GM21526 (cell line): ENCODE measurements around the gene CLPX.
"Not testable (repeated sequence)": the region's sequence is repeated elsewhere in the genome, so short reads cannot be mapped to it uniquely, and the experiment has no call there.

Experiments
- ATAC-seq: cut with Tn5 transposase; IDR thresholded peaks from one replicate; pipeline ENCODE4 v1.9.1; 2021; ENCODE audit warnings: moderate library complexity; ENCODE audit not compliant: unreplicated experiment, low FRiP score

The CLPX gene

DNA sequence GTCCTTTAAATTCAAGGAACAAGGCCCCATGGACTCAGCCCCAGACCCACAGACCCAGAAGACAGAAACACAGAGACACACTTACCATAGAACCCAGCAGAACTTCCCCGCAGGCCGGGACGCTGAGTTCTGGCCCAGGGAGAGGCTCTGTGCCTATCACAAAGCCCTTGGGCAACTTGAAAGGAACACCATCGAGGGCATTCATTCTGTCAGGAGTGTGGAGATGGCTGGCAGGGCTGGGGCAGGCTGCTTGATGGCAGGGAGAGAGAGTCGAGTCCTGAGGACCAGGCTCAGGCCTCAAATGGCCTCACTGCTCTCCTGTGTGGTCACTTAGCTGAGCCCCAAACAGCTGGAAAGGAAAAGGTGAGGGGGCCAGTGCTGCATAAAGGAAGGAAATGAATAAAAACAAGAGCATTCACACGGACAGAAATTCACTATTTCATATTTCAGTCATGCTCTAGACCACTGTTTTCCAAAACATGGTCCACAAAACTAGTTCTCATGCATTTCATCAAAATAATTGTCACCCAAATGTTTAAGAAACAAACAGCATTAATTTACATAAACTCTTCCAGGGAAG is 79.0 kb downstream of the CLPX start:
- ATAC-seq = no peak

- no peak for ATAC-seq
These were observed 80.1 kb downstream of the CLPX start for GRCh38 chr15:65105038-65105437.

DNA sequence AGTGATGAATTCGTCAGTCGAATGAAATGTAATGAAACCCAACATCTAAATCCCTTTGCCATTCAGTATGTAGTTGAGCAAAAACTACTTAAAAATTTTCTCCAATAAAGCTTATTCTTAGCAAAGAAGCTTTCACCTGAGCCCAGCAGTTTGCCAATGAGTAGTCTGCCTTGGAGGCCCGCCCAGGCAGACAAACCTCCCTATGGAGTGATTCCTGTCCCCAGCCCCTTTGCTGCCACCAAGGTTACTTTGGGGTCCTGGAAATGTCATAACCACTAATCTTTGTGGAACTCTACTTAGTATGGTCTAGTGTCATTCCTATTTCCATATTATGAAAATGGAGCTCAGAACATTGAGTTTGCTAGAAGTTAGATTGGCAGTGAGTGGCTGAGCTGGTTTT is 82.2 kb downstream of the CLPX start:
- ATAC-seq = no peak

DNA sequence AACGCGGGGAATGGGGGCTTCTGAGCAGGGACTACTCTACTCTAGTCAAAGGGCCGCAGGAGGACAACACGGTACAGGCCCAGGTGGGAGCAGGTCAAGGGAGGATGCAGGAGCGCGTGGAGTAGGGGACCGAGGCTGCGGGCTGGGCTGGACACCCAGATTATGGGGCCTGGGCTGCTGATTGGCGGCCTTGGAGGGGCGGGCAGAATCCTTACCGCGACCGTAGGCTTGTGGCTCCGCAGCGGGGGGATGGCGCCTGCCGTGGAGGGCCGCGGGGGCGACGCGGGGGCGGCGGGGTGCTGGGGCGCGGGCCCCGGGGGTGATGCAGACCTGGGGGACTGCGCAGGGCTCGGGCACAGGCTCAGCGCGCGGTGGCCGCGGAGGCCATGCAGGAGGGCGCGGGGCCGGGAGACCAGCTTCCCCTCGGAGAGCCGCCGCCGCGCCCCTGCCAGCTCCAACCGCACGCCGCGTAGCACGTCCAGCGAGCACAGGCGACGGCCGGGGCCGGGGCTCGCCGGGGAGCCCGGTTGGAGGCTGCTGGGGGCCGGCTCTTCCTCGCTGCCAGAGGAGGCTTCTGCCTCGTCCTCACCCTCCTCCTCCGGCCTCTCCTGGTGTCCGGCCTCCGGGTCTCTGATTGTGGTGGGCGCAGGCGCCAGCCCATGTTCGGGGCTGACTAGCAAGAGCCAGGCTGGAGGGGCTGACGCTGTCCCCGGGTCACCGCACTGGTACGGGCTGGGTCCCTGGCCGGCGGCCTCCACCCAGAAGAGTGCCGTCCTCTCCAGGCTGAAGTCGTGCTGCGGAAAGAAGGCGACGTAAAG is 83.0 kb downstream of the CLPX start:
- no peak for ATAC-seq

DNA sequence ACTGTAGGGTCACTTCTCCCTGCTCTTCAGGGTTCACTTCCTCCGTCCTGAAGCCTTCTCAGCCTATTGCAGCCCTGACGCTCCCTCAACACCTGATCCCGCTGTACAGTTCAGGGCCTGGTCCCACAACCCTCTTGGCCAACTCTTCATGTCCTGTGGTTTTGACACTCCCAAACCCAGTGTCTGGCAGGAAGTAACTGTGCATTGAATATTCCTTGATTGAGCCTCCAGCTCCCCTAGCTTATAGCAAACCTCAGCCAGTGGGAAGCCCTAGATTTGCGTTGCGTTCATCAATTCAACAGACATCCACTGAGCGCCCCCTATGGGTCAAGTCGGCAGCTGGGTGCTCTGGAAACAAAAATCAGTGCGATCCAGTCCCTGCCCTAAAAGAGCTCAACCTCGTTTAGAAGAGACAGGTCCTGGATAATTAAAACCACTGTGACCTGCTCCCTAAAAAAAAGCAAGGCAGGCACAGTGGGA is 83.7 kb downstream of the CLPX start:
- ATAC-seq = no peak

- ATAC-seq = no peak
These were observed 84.7 kb downstream of the CLPX start for GRCh38 chr15:65100442-65100841.

DNA sequence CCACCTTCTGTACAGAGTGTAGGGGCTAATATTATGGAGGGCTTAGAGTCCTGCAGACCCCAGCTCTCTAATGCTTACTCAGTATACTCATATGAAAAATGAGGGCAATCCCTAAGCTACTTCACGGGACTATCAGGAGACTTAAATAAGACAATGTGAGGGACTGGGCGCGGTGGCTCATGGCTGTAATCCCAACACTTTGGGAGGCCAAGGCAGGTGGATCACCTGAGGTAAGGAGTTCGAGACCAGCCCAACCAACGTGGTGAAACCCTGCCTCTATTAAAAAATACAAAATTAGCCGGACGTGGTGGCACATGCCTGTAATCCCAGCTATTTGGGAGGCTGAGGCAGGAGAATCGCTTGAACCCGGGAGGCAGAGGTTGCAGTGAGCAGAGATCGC is 85.3 kb downstream of the CLPX start:
- ATAC-seq = not testable (repeated sequence)

DNA sequence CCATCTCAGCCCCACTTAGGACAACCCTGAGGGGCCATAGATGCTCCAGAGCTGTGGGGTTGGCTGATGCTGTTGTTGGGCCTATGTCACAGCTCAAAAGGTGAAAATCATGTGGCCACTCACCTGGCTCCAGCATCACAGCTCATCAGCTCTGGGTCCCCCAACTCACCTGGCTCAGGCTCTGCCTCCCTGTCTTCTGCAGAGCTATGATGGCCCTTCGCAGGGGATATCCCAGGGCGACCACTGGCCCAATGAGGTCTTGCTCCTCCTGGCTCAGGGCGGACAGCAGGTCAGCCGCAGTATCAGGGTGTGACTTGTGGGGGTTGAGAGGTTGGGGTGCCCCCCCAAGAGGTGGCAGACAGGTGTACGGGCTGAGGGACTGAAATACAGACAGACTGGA is 85.8 kb downstream of the CLPX start:
- ATAC-seq = no peak
